ENCODE data around the gene FUBP1. TPM values are rescaled to one million over a fixed set of nuclear protein-coding genes. Genes with fewer than 3 reads are reported as not detected.

The FUBP1 gene
- total and polyA plus RNA-seq, 10 donors = 52.5 to 196 (median 157) TPM

- H3K36me3 ChIP-seq = peaks cover 0 to 34% (median 6%) of the 10 kb centered on the region in 6 donors
- no peak for TF ChIP-seq POLR2AphosphoS5 (IDR thresholded peaks at IDR 0.05)
- no peak for TF ChIP-seq POLR2A (IDR thresholded peaks at IDR 0.05)
- no peak for TF ChIP-seq CTCF (IDR thresholded peaks at IDR 0.05 in 8 of 11, conservative IDR thresholded peaks at IDR 0.05 in 3 of 11)
- H3K9me3 ChIP-seq = no peaks in the 10 kb centered on the region
- peaks cover 3 to 45% (median 13%) of the 10 kb centered on the region in 6 donors for H3K4me1 ChIP-seq
- DNase-seq = no peak
- H3K4me3 ChIP-seq = peak overlapping the region in 3 of 8 donors; percentile 4 to 54 (median 45)
- H3K27me3 ChIP-seq (replicated peaks in 1 of 7) = no peaks in the 10 kb centered on the region
- intact Hi-C loops (cut with DNase I; ENCODE audit: low total_unique reads) = no loop called here
- peak overlapping the region in 2 of 8 donors; percentile 10 to 92 for H3K27ac ChIP-seq
- 78 to 92% (median 88%) methylated on average over 2 of the region's 2 CpGs for WGBS, 5 donors
These were observed 32.2 kb upstream of the FUBP1 start for GRCh38 chr1:78011050-78011449.

- Histone ChIP-seq H3K4me1 (peaks cover 3 to 56% (median 17%) of the 10 kb centered on the region in 6 donors), H3K36me3 (peaks cover 0 to 21% (median 4%) of the 10 kb centered on the region in 6 donors), H3K27me3 (replicated peaks in 1 of 7) (no peaks in the 10 kb centered on the region), H3K9me3 (no peaks in the 10 kb centered on the region), H3K27ac (peak overlapping the region in 5 of 8 donors; percentile 6 to 92 (median 33)), H3K4me3 (peak overlapping the region in 4 of 8 donors; percentile 8 to 54 (median 31))
- no peak for DNase-seq
- intact Hi-C loops (cut with DNase I; ENCODE audit: low total_unique reads) = no loop called here
- TF ChIP-seq POLR2A (IDR thresholded peaks at IDR 0.05) = no peak
- TF ChIP-seq CTCF (IDR thresholded peaks at IDR 0.05 in 8 of 11, conservative IDR thresholded peaks at IDR 0.05 in 3 of 11) = no peak
- TF ChIP-seq POLR2AphosphoS5 (IDR thresholded peaks at IDR 0.05) = no peak
- WGBS, 5 donors = 70 to 85% (median 71%) methylated on average over 3 of the region's 3 CpGs
These were observed 31.0 kb upstream of the FUBP1 start for GRCh38 chr1:78009836-78010235.

GRCh38 chr1:78009276-78009675 is 30.4 kb upstream of the FUBP1 start:
- intact Hi-C loops (cut with DNase I; ENCODE audit: low total_unique reads) = no loop called here
- 78 to 88% (median 83%) methylated on average over 3 of the region's 3 CpGs for WGBS, 5 donors

More at GRCh38 chr1:78009276-78009675, 30.4 kb upstream of the FUBP1 start:
- no peak for TF ChIP-seq CTCF (IDR thresholded peaks at IDR 0.05 in 8 of 11, conservative IDR thresholded peaks at IDR 0.05 in 3 of 11)
- Histone ChIP-seq H3K36me3 (peaks cover 0 to 16% (median 2%) of the 10 kb centered on the region in 6 donors), H3K9me3 (no peaks in the 10 kb centered on the region), H3K4me3 (peak overlapping the region in 4 of 8 donors; percentile 8 to 54 (median 31)), H3K27ac (peak overlapping the region in 5 of 8 donors; percentile 6 to 92 (median 34)), H3K27me3 (replicated peaks in 1 of 7) (no peaks in the 10 kb centered on the region), H3K4me1 (peaks cover 3 to 55% (median 17%) of the 10 kb centered on the region in 6 donors)
- no peak for DNase-seq

Measured in spleen (tissue), 11 donors.